GM12892 (cell line): ENCODE measurements around the gene GGTLC2.
"Not testable (repeated sequence)": the region's sequence is repeated elsewhere in the genome, so short reads cannot be mapped to it uniquely, and the experiment has no call there.

ENCODE experiments used
- POLR2A ChIP-seq: IDR thresholded peaks from 2 replicates; pipeline ENCODE4 v1.6.1; 2011; ENCODE audit warnings: low read depth, low read length, control low read depth
- POLR2AphosphoS5 ChIP-seq: IDR thresholded peaks from 2 replicates; pipeline ENCODE4 v1.6.1; 2011; ENCODE audit warnings: low read depth, low read length, control low read depth
- TAF1 ChIP-seq: IDR thresholded peaks from 2 replicates; pipeline ENCODE4 v1.6.1; 2011; ENCODE audit warnings: low read depth, mild to moderate bottlenecking, control low read depth, low read length, borderline replicate concordance

- TF ChIP-seq POLR2AphosphoS5, POLR2A, TAF1: not testable (repeated sequence)
Measured at GRCh38 chr22:22648863-22649536, 4.6 kb downstream of the GGTLC2 start.
